ENCODE results near the gene NRL. TPM values are rescaled to one million over a fixed set of nuclear protein-coding genes. Genes with fewer than 3 reads are reported as not detected.

Gene NRL
- total RNA-seq, 1 experiment from 2014 or later, result 0.66 TPM

GRCh38 chr14:24145690-24146452 lies 31.1 kb upstream of the NRL start:
- intact Hi-C loops (cut with micrococcal nuclease), result loop anchor here (1.0 kb wide), 1 partner anchor 32 kb away; the partner anchor contains the start of genes DCAF11 and NRL
- H3K4me2 ChIP-seq (ENCODE audit: low read length), result peak overlapping the region; percentile 92
- RAD21 ChIA-PET (ENCODE audit: low non-redundant PET in 1 of 2, low total read pairs in 2 of 2, uncharacterized antibody in 2 of 2, unreplicated experiment in 2 of 2), result no interaction called here
- BruUV-seq (replicated peaks), result no TSS peak
- H3K9ac ChIP-seq (ENCODE audit: low read length), result peak overlapping the region; percentile 86
- TF ChIP-seq MAX (IDR thresholded peaks at IDR 0.05) (no peak), ELF1 (IDR thresholded peaks at IDR 0.05; ENCODE audit: borderline replicate concordance, low read depth) (no peak), JUND (IDR thresholded peaks at IDR 0.05) (no peak), CBX3 (IDR thresholded peaks at IDR 0.05; ENCODE audit: low read depth) (no peak), EZH2 (IDR thresholded peaks at IDR 0.05) (no peak), POLR2A (IDR thresholded peaks at IDR 0.05; ENCODE audit: borderline replicate concordance, extremely low read depth, insufficient read depth, insufficient read length) (no peak)
- no peaks in the 10 kb centered on the region for H4K20me1 ChIP-seq (ENCODE audit: insufficient read depth)
- POLR2A ChIA-PET, result interaction anchor here (0.9 to 2.3 kb wide), 8 partner anchors 10 to 110 kb away, joined by 3 to 24 read pairs (median 7); partner anchors contain the start of genes DCAF11, IPO4, IRF9 and NRL
- peaks cover 58% of the 10 kb centered on the region for H3K79me2 ChIP-seq (ENCODE audit: insufficient read depth, low read length)
- ATAC-seq (no peak), DNase-seq (ENCODE audit: low read depth, low spot score) (no peak)
- peaks cover 22 to 25% of the 10 kb centered on the region in 2 experiments; a peak in 3 of 4 replicates for H3K36me3 ChIP-seq (ENCODE audit: control insufficient read depth in 1 of 2, insufficient read depth in 2 of 2, low read length in 2 of 2)
- H3K9me3 ChIP-seq (ENCODE audit: control insufficient read depth in 1 of 2, insufficient read depth in 1 of 2, low read depth in 1 of 2, low read length in 2 of 2), result no peaks in the 10 kb centered on the region
- peak overlapping the region; percentile 83 for H3K27ac ChIP-seq (ENCODE audit: low read depth, low read length)
- CTCF ChIA-PET, result interaction anchor here (1.3 to 3.9 kb wide), 6 partner anchors 10 to 97 kb away, joined by 3 to 19 read pairs (median 7); partner anchors contain the start of genes DCAF11, IRF9, NRL and TINF2
- peak overlapping the region; percentile 97 to 99 for H3K4me3 ChIP-seq (replicated peaks in 1 of 2; ENCODE audit: low read depth in 1 of 2, low read length in 2 of 2)
- H3K4me1 ChIP-seq (ENCODE audit: control insufficient read depth in 1 of 2, insufficient read depth in 2 of 2, low read length in 2 of 2), result peaks cover 19 to 27% of the 10 kb centered on the region in 2 experiments
- no peak overlapping the region for H2AFZ ChIP-seq (ENCODE audit: low read depth, low read length, poor library complexity, severe bottlenecking)
- H3K27me3 ChIP-seq (ENCODE audit: insufficient read depth, low read length), result no peaks in the 10 kb centered on the region
- H3K9me2 ChIP-seq (ENCODE audit: insufficient read depth), result no peaks in the 10 kb centered on the region

- Histone ChIP-seq H3K27me3 (ENCODE audit: insufficient read depth, low read length) (no peaks in the 10 kb centered on the region), H3K27ac (ENCODE audit: low read depth, low read length) (peak overlapping the region; percentile 83), H3K9me3 (ENCODE audit: control insufficient read depth in 1 of 2, insufficient read depth in 1 of 2, low read depth in 1 of 2, low read length in 2 of 2) (no peaks in the 10 kb centered on the region), H3K9me2 (ENCODE audit: insufficient read depth) (no peaks in the 10 kb centered on the region), H3K4me1 (ENCODE audit: control insufficient read depth in 1 of 2, insufficient read depth in 2 of 2, low read length in 2 of 2) (peaks cover 19 to 27% of the 10 kb centered on the region in 2 experiments), H3K79me2 (ENCODE audit: insufficient read depth, low read length) (peaks cover 61% of the 10 kb centered on the region), H4K20me1 (ENCODE audit: insufficient read depth) (no peaks in the 10 kb centered on the region), H3K9ac (ENCODE audit: low read length) (peak overlapping the region; percentile 86), H2AFZ (ENCODE audit: low read depth, low read length, poor library complexity, severe bottlenecking) (no peak overlapping the region), H3K4me3 (replicated peaks in 1 of 2; ENCODE audit: low read depth in 1 of 2, low read length in 2 of 2) (peak overlapping the region; percentile 97 to 99), H3K36me3 (ENCODE audit: control insufficient read depth in 1 of 2, insufficient read depth in 2 of 2, low read length in 2 of 2) (peaks cover 16 to 19% of the 10 kb centered on the region in 2 experiments; a peak in 3 of 4 replicates), H3K4me2 (ENCODE audit: low read length) (peak overlapping the region; percentile 92)
- TF ChIP-seq EGR1 (IDR thresholded peaks at IDR 0.05; ENCODE audit: low read depth) (no peak), CBX3 (IDR thresholded peaks at IDR 0.05; ENCODE audit: low read depth) (no peak), EZH2 (IDR thresholded peaks at IDR 0.05) (no peak), SP1 (IDR thresholded peaks at IDR 0.05; ENCODE audit: low read depth) (no peak), ZFX (IDR thresholded peaks at IDR 0.05) (no peak), REST (IDR thresholded peaks at IDR 0.05; ENCODE audit: low read depth) (no peak), YY1 (IDR thresholded peaks at IDR 0.05; ENCODE audit: extremely low read depth, insufficient replicate concordance, low read depth, low read length) (no peak), CEBPB (IDR thresholded peaks at IDR 0.05; ENCODE audit: low read depth) (no peak), CTCF (IDR thresholded peaks at IDR 0.05 in 2 of 3, conservative IDR thresholded peaks at IDR 0.05 in 1 of 3; ENCODE audit: borderline replicate concordance in 1 of 3, insufficient read depth in 1 of 3, low read depth in 2 of 3, low read length in 2 of 3) (no peak), MAX (IDR thresholded peaks at IDR 0.05) (no peak)
- ChIA-PET POLR2A (interaction anchor here (2.3 kb wide), 1 partner anchor 51 kb away, joined by 9 read pairs; the partner anchor contains the start of gene PCK2), CTCF (interaction anchor here (2.4 to 3.9 kb wide), 2 partner anchors 16 to 36 kb away, joined by 7 to 19 read pairs; partner anchors contain the start of gene IRF9), RAD21 (ENCODE audit: low non-redundant PET in 1 of 2, low total read pairs in 2 of 2, uncharacterized antibody in 2 of 2, unreplicated experiment in 2 of 2) (no interaction called here)
- ATAC-seq (no peak), DNase-seq (ENCODE audit: low read depth, low spot score) (no peak)
- intact Hi-C loops (cut with micrococcal nuclease), result no loop called here
- BruUV-seq (replicated peaks), result no TSS peak
Observed at GRCh38 chr14:24145219-24145618, 30.5 kb upstream of the NRL start.

Data from HCT116 (cell line).